Kidney (tissue), 22 donors: ENCODE data around the gene FOXD1. TPM values are rescaled to one million over a fixed set of nuclear protein-coding genes. Genes with fewer than 3 reads are reported as not detected.
A peak's percentile ranks its signal among the peaks of the same experiment; 100 is the strongest.

Source experiments
- DNase-seq, 5 donors: peaks; one replicate each; pipeline ENCODE4 v3.0.0-alpha.2; 2013 to 2020
- FAIRE-seq: peaks from 2 replicates; lab custom pipeline; 2012; peaks lifted over from hg19 to GRCh38; lab: Jason Lieb, UNC
- H3K27ac ChIP-seq, 2 donors: one replicate each; pipeline ENCODE4 v1.7.0; 2013; ENCODE audit warnings: low read depth in 2 of 2, low read length in 2 of 2, inconsistent platforms in 1 of 2
- H3K27me3 ChIP-seq: one replicate; pipeline ENCODE4 v1.7.1; 2013; ENCODE audit warnings: low read length, inconsistent platforms; ENCODE audit not compliant: control insufficient read depth, insufficient read depth
- H3K36me3 ChIP-seq, 3 donors: one replicate each; pipeline versions ENCODE4 v1.7.0 to v1.7.1; 2013; ENCODE audit warnings: low read length in 3 of 3, control low read depth in 1 of 3, inconsistent platforms in 1 of 3; ENCODE audit not compliant: insufficient read depth in 3 of 3, control insufficient read depth in 2 of 3
- H3K4me1 ChIP-seq, 3 donors: one replicate each; pipeline versions ENCODE4 v1.7.0 to v1.7.1; 2013; ENCODE audit warnings: low read length in 3 of 3, inconsistent platforms in 1 of 3, low read depth in 1 of 3; ENCODE audit not compliant: control insufficient read depth in 2 of 3, insufficient read depth in 2 of 3
- H3K4me3 ChIP-seq, 3 donors: one replicate each; pipeline versions ENCODE4 v1.7.0 to v1.8.1; 2013; ENCODE audit warnings: low read length in 3 of 3, control low read depth in 1 of 3, inconsistent platforms in 1 of 3
- H3K9ac ChIP-seq, 3 donors: one replicate each; pipeline versions ENCODE4 v1.7.0 to v1.7.1; 2013; ENCODE audit warnings: low read length in 3 of 3, control low read depth in 1 of 3, inconsistent platforms in 1 of 3
- H3K9me3 ChIP-seq, 3 donors: one replicate each; pipeline versions ENCODE4 v1.7.0 to v1.7.1; 2013; ENCODE audit warnings: low read length in 3 of 3, control low read depth in 1 of 3, inconsistent platforms in 1 of 3; ENCODE audit not compliant: control insufficient read depth in 2 of 3, insufficient read depth in 1 of 3
- intact Hi-C: fragments of 100-400 bp; cut with DNase I; formaldehyde crosslinking; loops from one replicate; pipeline ENCODE4 v1.11.1; 2022
- long read RNA-seq, 10 donors: library from polyadenylated mRNA in 1 of 10; unstranded in 1 of 10; transcript quantifications; one replicate each; pipeline ENCODE4 v2.0.0 and lab custom pipeline, GENCODE V29; 2021 to 2026
- polyA plus RNA-seq: library from polyadenylated mRNA; stranded (reverse); fragments of 350-450 nt; fragmentation: Illumina TruSeq; extraction: RNeasy Lipid Tissue Mini Kit (QIAGEN cat#74804); gene quantifications from one replicate; pipeline ENCODE4 v1.2.3, GENCODE V29; 2014; ENCODE audit warnings: low read depth, low replicate concordance; ENCODE audit not compliant: insufficient read depth
- total RNA-seq: library from RNA; stranded (reverse); fragmentation: NEBNext Ultra II Directional; extraction: Animal tissue kit (Norgen Biotek cat#: 25700); gene quantifications from one replicate; pipeline ENCODE4 v1.2.1, GENCODE V29; 2021
- TF ChIP-seq, protein P1 (sequence below): IDR thresholded peaks from 3 replicates; pipeline ENCODE4 v1.5.1; 2012; ENCODE audit warnings: mild to moderate bottlenecking, moderate library complexity, borderline replicate concordance; ENCODE audit not compliant: insufficient read depth; ENCODE audit errors: extremely low read depth
- donor health status: control.
- donor health status: control.
- donor health status: control.
- donor health status: control.
- donor health status: control.
- donor health status: DM: yes; HTN: yes; CAD: no.
- donor health status: Normal renal cell carcinoma (clear cell type).

FOXD1 gene
- 5.9 TPM for total RNA-seq
- 2.5 TPM for polyA plus RNA-seq
- long read RNA-seq, donor 1, transcript FOXD1-202 (1 exons, 2,272 nt) = major isoform, 27 of 30 reads
- long read RNA-seq, donor 1, partial matches to known transcripts = 0 of 30 reads
- long read RNA-seq, donor 1, other reads (novel, unspliced or antisense) = 0 of 30 reads
- long read RNA-seq, donor 2, transcript FOXD1-202 (1 exons, 2,272 nt) = major isoform, 11 of 12 reads
- long read RNA-seq, donor 2, partial matches to known transcripts = 0 of 12 reads
- long read RNA-seq, donor 2, other reads (novel, unspliced or antisense) = 0 of 12 reads
- long read RNA-seq, donor 3, transcript FOXD1-202 (1 exons, 2,272 nt) = major isoform, 15 of 15 reads
- long read RNA-seq, donor 3, partial matches to known transcripts = 0 of 15 reads
- long read RNA-seq, donor 3, other reads (novel, unspliced or antisense) = 0 of 15 reads
- long read RNA-seq, donor 4, transcript FOXD1-202 (1 exons, 2,272 nt) = major isoform, 16 of 16 reads
- long read RNA-seq, donor 4, partial matches to known transcripts = 0 of 16 reads
- long read RNA-seq, donor 4, other reads (novel, unspliced or antisense) = 0 of 16 reads
- long read RNA-seq, donor 5, partial matches to known transcripts = 0 of 3 reads
- long read RNA-seq, donor 5, other reads (novel, unspliced or antisense) = 0 of 3 reads
- long read RNA-seq, donor 6, transcript FOXD1-202 (1 exons, 2,272 nt) = major isoform, 11 of 11 reads
- long read RNA-seq, donor 6, partial matches to known transcripts = 0 of 11 reads
- long read RNA-seq, donor 6, other reads (novel, unspliced or antisense) = 0 of 11 reads
- long read RNA-seq, donor 7, transcript FOXD1-202 (1 exons, 2,272 nt) = major isoform, 11 of 11 reads
- long read RNA-seq, donor 7, partial matches to known transcripts = 0 of 11 reads
- long read RNA-seq, donor 7, other reads (novel, unspliced or antisense) = 0 of 11 reads
- long read RNA-seq, donor 8, transcript FOXD1-202 (1 exons, 2,272 nt) = major isoform, 19 of 20 reads
- long read RNA-seq, donor 8, partial matches to known transcripts = 0 of 20 reads
- long read RNA-seq, donor 8, other reads (novel, unspliced or antisense) = 0 of 20 reads
- long read RNA-seq, donor 9, transcript FOXD1-202 (1 exons, 2,272 nt) = major isoform, 19 of 19 reads
- long read RNA-seq, donor 9, partial matches to known transcripts = 0 of 19 reads
- long read RNA-seq, donor 9, other reads (novel, unspliced or antisense) = 0 of 19 reads
- long read RNA-seq, donor 10, transcript FOXD1-202 (1 exons, 2,272 nt) = major isoform, 20 of 20 reads
- long read RNA-seq, donor 10, partial matches to known transcripts = 0 of 20 reads
- long read RNA-seq, donor 10, other reads (novel, unspliced or antisense) = 0 of 20 reads

- FAIRE-seq (no peak), DNase-seq (peak; percentile 94 to 97 (median 95))
- Histone ChIP-seq H3K4me3 (peak within 1 kb of the TSS; percentile 49 to 64 (median 58)), H3K27ac (peak within 1 kb of the TSS; percentile 61 to 70), H3K9ac (peak within 1 kb of the TSS in 1 of 3 donors; percentile 43), H3K4me1 (peaks cover 0 to 4% (median 2%) of the 10 kb centered on the region in 3 donors), H3K27me3 (peaks cover 44% of the 10 kb centered on the region), H3K9me3 (peaks cover 0 to 2% (median 0%) of the 10 kb centered on the region in 3 donors), H3K36me3 (no peaks in the 10 kb centered on the region)
- intact Hi-C loops = loop anchor here (10.0 kb wide), 1 partner anchor 234 kb away; no protein-coding TSS in a partner anchor
- TF ChIP-seq, protein P1, sequence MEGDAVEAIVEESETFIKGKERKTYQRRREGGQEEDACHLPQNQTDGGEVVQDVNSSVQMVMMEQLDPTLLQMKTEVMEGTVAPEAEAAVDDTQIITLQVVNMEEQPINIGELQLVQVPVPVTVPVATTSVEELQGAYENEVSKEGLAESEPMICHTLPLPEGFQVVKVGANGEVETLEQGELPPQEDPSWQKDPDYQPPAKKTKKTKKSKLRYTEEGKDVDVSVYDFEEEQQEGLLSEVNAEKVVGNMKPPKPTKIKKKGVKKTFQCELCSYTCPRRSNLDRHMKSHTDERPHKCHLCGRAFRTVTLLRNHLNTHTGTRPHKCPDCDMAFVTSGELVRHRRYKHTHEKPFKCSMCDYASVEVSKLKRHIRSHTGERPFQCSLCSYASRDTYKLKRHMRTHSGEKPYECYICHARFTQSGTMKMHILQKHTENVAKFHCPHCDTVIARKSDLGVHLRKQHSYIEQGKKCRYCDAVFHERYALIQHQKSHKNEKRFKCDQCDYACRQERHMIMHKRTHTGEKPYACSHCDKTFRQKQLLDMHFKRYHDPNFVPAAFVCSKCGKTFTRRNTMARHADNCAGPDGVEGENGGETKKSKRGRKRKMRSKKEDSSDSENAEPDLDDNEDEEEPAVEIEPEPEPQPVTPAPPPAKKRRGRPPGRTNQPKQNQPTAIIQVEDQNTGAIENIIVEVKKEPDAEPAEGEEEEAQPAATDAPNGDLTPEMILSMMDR = no peak
These were observed at the start of gene FOXD1 for GRCh38 chr5:73448463-73449136. Gene FOXD1 (minus strand): TSS chr5:73448777. CDS start chr5:73448362, 415 bp downstream.

DNA sequence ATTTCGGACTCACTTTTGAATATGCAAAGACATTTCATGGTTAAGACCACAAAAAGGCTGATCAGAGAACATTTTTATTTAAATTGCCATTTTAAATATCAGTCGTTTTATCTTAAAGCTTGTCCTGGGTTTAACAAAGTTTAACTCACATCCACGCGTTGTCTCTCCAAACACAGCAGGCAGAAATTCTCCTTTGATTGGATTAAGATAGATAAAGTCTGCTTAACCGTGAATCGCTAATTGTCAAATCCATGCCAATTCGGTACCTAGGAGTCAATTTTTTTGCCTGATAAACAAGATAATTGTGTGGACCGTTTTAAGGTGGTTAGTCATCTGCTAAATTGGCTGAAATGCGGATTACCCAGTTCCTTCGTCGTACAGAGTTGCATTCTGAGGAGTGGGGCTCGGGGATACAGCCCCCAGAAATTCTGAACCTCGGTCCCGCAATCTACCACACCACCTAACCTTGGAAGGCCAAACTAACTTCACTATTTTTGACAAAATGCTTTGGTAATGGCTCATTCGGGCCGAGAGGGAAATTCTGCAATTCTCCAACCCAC lies 49.0 kb upstream of the FOXD1 start:
- TF ChIP-seq, protein P1 = no peak
- Histone ChIP-seq H3K27me3 (no peaks in the 10 kb centered on the region), H3K27ac (peak overlapping the region; percentile 91 to 98), H3K4me3 (peak overlapping the region; percentile 84 to 94 (median 90)), H3K4me1 (peaks cover 3 to 7% (median 4%) of the 10 kb centered on the region in 3 donors), H3K9me3 (no peaks in the 10 kb centered on the region), H3K36me3 (peaks cover 3 to 6% (median 5%) of the 10 kb centered on the region in 3 donors), H3K9ac (peak overlapping the region; percentile 72 to 97 (median 84))
- FAIRE-seq = no peak
- intact Hi-C loops = no loop called here
- no peak for DNase-seq
